Activated CD4-positive, CD25-positive, alpha-beta regulatory T cell treated with anti-CD3 and anti-CD28 coated beads, Interleukin-2, amount 50 U/mL, for 72 hours (primary cell): ENCODE data around the gene CCDC136.

ENCODE experiments used
- DNase-seq: peaks from one replicate; pipeline ENCODE4 v3.0.0; 2021

Gene CCDC136

GRCh38 chr7:128865996-128866877 is 74.5 kb downstream of the CCDC136 start:
- no peak for DNase-seq

GRCh38 chr7:128867241-128867640 is 75.5 kb downstream of the CCDC136 start:
- DNase-seq, result no peak

DNA sequence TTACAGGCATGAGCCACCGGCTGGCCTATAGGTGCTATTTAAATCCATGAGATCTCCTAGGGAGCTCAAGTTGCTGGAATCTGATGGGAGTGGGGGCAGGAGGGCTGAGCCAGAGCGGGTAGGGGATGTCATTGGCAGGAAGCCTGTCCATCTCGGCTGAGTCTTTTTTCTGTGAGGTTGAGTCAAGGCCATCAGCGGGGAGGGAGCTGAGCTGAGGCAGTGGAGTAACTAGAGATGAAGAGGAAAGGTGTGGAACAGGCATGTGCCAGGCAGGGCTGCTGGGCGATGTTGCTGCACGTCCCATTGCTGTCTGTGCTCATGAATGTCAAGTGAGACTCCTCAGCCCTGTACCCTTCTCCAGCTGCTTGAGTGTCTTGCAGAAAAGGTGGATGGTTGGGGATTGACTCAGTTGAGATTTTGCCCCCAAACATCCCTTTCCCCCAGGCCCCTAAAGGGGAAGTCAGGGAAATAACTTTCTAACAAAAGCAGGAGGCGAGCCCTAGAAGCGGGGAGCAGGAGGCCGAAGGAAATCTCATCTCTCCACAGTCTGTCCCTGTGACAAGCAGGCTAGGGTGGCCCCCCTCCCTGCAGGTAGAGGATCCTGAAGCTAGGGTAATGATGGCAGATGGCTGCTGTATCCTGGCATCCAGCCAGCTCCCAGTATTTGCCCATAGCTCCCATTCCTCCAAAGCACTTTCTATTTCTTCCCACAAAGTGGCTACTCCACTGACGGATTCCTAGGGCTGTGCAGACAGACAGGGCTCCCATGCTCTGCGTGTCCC is 76.3 kb downstream of the CCDC136 start:
- no peak for DNase-seq

DNA sequence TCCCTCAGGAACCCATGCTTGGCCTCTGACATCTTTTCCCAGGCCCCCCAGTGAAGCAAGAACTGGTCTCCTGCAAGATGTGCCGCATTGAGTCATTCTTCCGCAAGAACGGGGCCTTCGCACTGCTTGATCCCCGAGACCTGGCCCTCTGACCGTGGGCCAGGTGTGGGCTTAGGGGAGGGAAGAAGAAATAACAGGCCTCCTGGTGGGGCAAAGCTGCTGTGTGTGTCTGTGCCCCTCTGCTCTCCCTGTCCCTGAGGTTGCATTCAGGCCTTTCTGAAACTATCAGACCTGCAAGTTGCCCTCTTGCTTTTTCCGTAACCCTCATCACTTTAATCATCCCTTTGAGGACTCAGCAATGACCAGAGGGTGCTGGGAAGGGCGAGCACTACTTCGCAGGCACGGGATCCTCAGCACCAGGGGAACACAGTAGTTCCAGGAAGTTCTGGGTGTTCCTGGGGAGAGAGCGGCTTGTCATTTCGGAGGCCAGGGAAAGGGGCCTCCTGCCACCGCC is 76.9 kb downstream of the CCDC136 start:
- DNase-seq, result no peak

- peak; percentile 46 for DNase-seq
Observed at GRCh38 chr7:128869138-128869943, 77.6 kb downstream of the CCDC136 start.

GRCh38 chr7:128869944-128870285 is 78.1 kb downstream of the CCDC136 start:
- no peak for DNase-seq

DNA sequence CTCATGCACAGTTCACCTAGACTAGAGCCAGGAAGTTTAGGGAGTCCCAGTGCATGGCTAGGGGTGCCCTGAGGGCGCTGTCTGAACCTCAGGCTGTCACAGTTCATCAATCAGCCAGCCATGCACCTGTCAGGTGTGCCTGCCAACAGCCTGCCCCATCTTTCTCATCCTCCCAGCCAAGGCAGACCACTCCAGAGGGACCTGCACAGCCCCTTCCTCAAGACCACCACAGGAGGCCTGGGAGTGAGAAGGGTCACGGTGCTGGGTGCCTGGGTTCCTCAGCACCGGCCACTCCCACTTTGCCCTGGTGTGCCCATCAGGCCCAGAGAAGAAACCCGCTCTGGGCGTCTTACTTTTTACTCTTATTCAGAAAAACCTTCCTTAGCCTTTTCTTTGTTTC is 79.3 kb downstream of the CCDC136 start:
- DNase-seq, result no peak
